Ishikawa (cell line): ENCODE measurements around the gene BTRC.

Experiments
- CEBPB ChIP-seq: IDR thresholded peaks from 2 replicates; pipeline ENCODE4 v1.6.1; 2012
- CREB1 ChIP-seq: IDR thresholded peaks from 2 replicates; pipeline ENCODE4 v1.6.1; 2012; ENCODE audit warnings: low read depth
- EGR1 ChIP-seq: IDR thresholded peaks from 2 replicates; pipeline ENCODE4 v1.6.1; 2012
- EP300 ChIP-seq: IDR thresholded peaks from 2 replicates; pipeline ENCODE4 v1.6.1; 2012; ENCODE audit warnings: borderline replicate concordance
- FOXM1 ChIP-seq: IDR thresholded peaks from 2 replicates; pipeline ENCODE4 v1.6.1; 2012; ENCODE audit warnings: low read depth, borderline replicate concordance
- MAX ChIP-seq: IDR thresholded peaks from 2 replicates; pipeline ENCODE4 v1.6.1; 2012
- NFIC ChIP-seq: IDR thresholded peaks from 2 replicates; pipeline ENCODE4 v1.6.1; 2012
- RAD21 ChIP-seq: IDR thresholded peaks from 2 replicates; pipeline ENCODE4 v1.6.1; 2012; ENCODE audit warnings: low read depth
- REST ChIP-seq: IDR thresholded peaks from 2 replicates; pipeline ENCODE4 v1.6.1; 2012; ENCODE audit warnings: low read depth, mild to moderate bottlenecking
- TAF1 ChIP-seq: IDR thresholded peaks from 2 replicates; pipeline ENCODE4 v1.6.1; 2012; ENCODE audit warnings: low read depth, mild to moderate bottlenecking
- TCF12 ChIP-seq: IDR thresholded peaks from 2 replicates; pipeline ENCODE4 v1.6.1; 2012; ENCODE audit warnings: low read depth
- TEAD4 ChIP-seq: IDR thresholded peaks from 2 replicates; pipeline ENCODE4 v1.6.1; 2012
- USF1 ChIP-seq: IDR thresholded peaks from 2 replicates; pipeline ENCODE4 v1.6.1; 2012
- YY1 ChIP-seq: IDR thresholded peaks from 2 replicates; pipeline ENCODE4 v1.6.1; 2012; ENCODE audit warnings: low read depth
- ZBTB7A ChIP-seq: IDR thresholded peaks from 2 replicates; pipeline ENCODE4 v1.6.1; 2012; ENCODE audit warnings: low read depth

The BTRC gene

GRCh38 chr10:101415884-101416283 is 61.9 kb downstream of the BTRC start:
- no peak for TF ChIP-seq RAD21
- TF ChIP-seq NFIC, result no peak
- no peak for TF ChIP-seq CREB1
- no peak for TF ChIP-seq ZBTB7A
- no peak for TF ChIP-seq TEAD4
- TF ChIP-seq REST, result no peak
- TF ChIP-seq MAX, result no peak
- TF ChIP-seq TAF1, result no peak
- TF ChIP-seq FOXM1, result no peak
- no peak for TF ChIP-seq CEBPB
- no peak for TF ChIP-seq TCF12

GRCh38 chr10:101425535-101425934 is 71.6 kb downstream of the BTRC start:
- TF ChIP-seq MAX, result no peak
- no peak for TF ChIP-seq TAF1
- TF ChIP-seq TEAD4, result no peak
- TF ChIP-seq EGR1, result no peak
- TF ChIP-seq ZBTB7A, result no peak

GRCh38 chr10:101428036-101428435 is 74.1 kb downstream of the BTRC start:
- TF ChIP-seq TCF12, result no peak
- TF ChIP-seq USF1, result no peak
- no peak for TF ChIP-seq MAX
- no peak for TF ChIP-seq NFIC
- no peak for TF ChIP-seq CEBPB
- no peak for TF ChIP-seq CREB1
- TF ChIP-seq RAD21, result no peak
- no peak for TF ChIP-seq ZBTB7A
- TF ChIP-seq TAF1, result no peak
- no peak for TF ChIP-seq EGR1
- TF ChIP-seq TEAD4, result no peak
- TF ChIP-seq REST, result no peak
- TF ChIP-seq FOXM1, result no peak
- TF ChIP-seq EP300, result no peak
- no peak for TF ChIP-seq YY1

- TF ChIP-seq YY1 (no peak), CREB1 (no peak), FOXM1 (no peak), ZBTB7A (no peak), CEBPB (no peak)
Measured at GRCh38 chr10:101429423-101429822, 75.5 kb downstream of the BTRC start.

GRCh38 chr10:101436302-101436701 is 82.3 kb downstream of the BTRC start:
- TF ChIP-seq CREB1, result no peak
- TF ChIP-seq CEBPB, result peak; percentile 53; the same call in 1 of the 2 replicates

GRCh38 chr10:101438881-101439391 is 85.0 kb downstream of the BTRC start:
- TF ChIP-seq USF1 (no peak), RAD21 (no peak), CREB1 (no peak), REST (no peak), YY1 (no peak), TAF1 (no peak), CEBPB (no peak), TCF12 (no peak), NFIC (no peak), FOXM1 (no peak), TEAD4 (no peak), EP300 (no peak), ZBTB7A (no peak)
